GM19328 (cell line): ENCODE measurements around the gene DNASE1L3.

Source experiments
- ATAC-seq: cut with Tn5 transposase; IDR thresholded peaks from one replicate; pipeline ENCODE4 v1.9.1; 2021; ENCODE audit warnings: mild to moderate bottlenecking, moderate library complexity; ENCODE audit not compliant: unreplicated experiment

DNASE1L3 gene

GRCh38 chr3:58164199-58164879 lies 46.4 kb downstream of the DNASE1L3 start:
- ATAC-seq, result no peak

GRCh38 chr3:58163234-58163633 lies 47.5 kb downstream of the DNASE1L3 start:
- no peak for ATAC-seq

- ATAC-seq, result no peak
Measured at GRCh38 chr3:58161435-58162398, 49.1 kb downstream of the DNASE1L3 start.

GRCh38 chr3:58160399-58160798 lies 50.4 kb downstream of the DNASE1L3 start:
- no peak for ATAC-seq

GRCh38 chr3:58158442-58159153 lies 52.2 kb downstream of the DNASE1L3 start:
- ATAC-seq, result no peak

GRCh38 chr3:58157700-58158099 lies 53.1 kb downstream of the DNASE1L3 start:
- ATAC-seq, result no peak

- no peak for ATAC-seq
Measured at GRCh38 chr3:58155838-58156237, 54.9 kb downstream of the DNASE1L3 start.

- ATAC-seq, result no peak
Measured at GRCh38 chr3:58154626-58155449, 55.9 kb downstream of the DNASE1L3 start.

GRCh38 chr3:58153371-58153770 lies 57.4 kb downstream of the DNASE1L3 start:
- no peak for ATAC-seq

GRCh38 chr3:58152225-58153015 lies 58.4 kb downstream of the DNASE1L3 start:
- no peak for ATAC-seq

GRCh38 chr3:58151637-58152036 lies 59.1 kb downstream of the DNASE1L3 start:
- ATAC-seq, result no peak

GRCh38 chr3:58150810-58151199 lies 60.0 kb downstream of the DNASE1L3 start:
- no peak for ATAC-seq

GRCh38 chr3:58150130-58150809 lies 60.5 kb downstream of the DNASE1L3 start:
- ATAC-seq, result no peak

- ATAC-seq, result no peak
Measured at GRCh38 chr3:58148049-58148448, 62.7 kb downstream of the DNASE1L3 start.

GRCh38 chr3:58144478-58145325 lies 66.1 kb downstream of the DNASE1L3 start:
- no peak for ATAC-seq

GRCh38 chr3:58143417-58144055 lies 67.2 kb downstream of the DNASE1L3 start:
- no peak for ATAC-seq
